Upper lobe of left lung (tissue), 6 donors: ENCODE measurements around the gene BRF1. TPM values are rescaled to one million over a fixed set of nuclear protein-coding genes. Genes with fewer than 3 reads are reported as not detected.

ENCODE experiments used
- ATAC-seq, 2 donors: fragments of 200-7000 bp; cut with Tn5 transposase; one replicate each; pipeline ENCODE4 v1.9.1; 2022; ENCODE audit warnings: mild to moderate bottlenecking in 2 of 2, moderate library complexity in 2 of 2; ENCODE audit not compliant: low FRiP score in 2 of 2
- DNase-seq, 2 donors: peaks; one replicate each; pipeline ENCODE4 v3.0.0-alpha.2; 2019 to 2020
- H3K27ac ChIP-seq, 4 donors: fragments of 200-600 bp; sonication (generic); one replicate each; pipeline ENCODE4 v1.5.1; 2016 to 2019
- H3K27me3 ChIP-seq, 4 donors: fragments of 200-600 bp; sonication (generic); one replicate each; pipeline ENCODE4 v1.5.1; 2017 to 2019
- H3K36me3 ChIP-seq, 4 donors: fragments of 200-600 bp; sonication (generic); one replicate each; pipeline ENCODE4 v1.5.1; 2016 to 2019
- H3K4me1 ChIP-seq, 4 donors: fragments of 200-600 bp; sonication (generic); one replicate each; pipeline ENCODE4 v1.5.1; 2018 to 2019
- H3K4me3 ChIP-seq, 4 donors: fragments of 200-600 bp; sonication (generic); one replicate each; pipeline ENCODE4 v1.5.1; 2017 to 2019; ENCODE audit warnings: mild to moderate bottlenecking in 2 of 4, moderate library complexity in 1 of 4
- H3K9me3 ChIP-seq, 4 donors: fragments of 200-600 bp; sonication (generic); one replicate each; pipeline ENCODE4 v1.5.1; 2018 to 2019
- EP300 ChIP-seq, 4 donors: sonication (generic); formaldehyde crosslinking; IDR thresholded peaks; one replicate each; pipeline ENCODE4 v1.5.1; 2017; ENCODE audit warnings: antibody characterized with exemption in 4 of 4, control low read depth in 2 of 4
- POLR2A ChIP-seq, 4 donors: fragments of 450-650 bp; IDR thresholded peaks; one replicate each; pipeline ENCODE4 v1.5.1; 2016 to 2017; ENCODE audit warnings: antibody characterized with exemption in 4 of 4, mild to moderate bottlenecking in 2 of 4
- POLR2AphosphoS5 ChIP-seq, 2 donors: sonication (generic); formaldehyde crosslinking; IDR thresholded peaks; one replicate each; pipeline ENCODE4 v1.5.1; 2017; ENCODE audit warnings: antibody characterized with exemption in 2 of 2
- WGBS, 2 donors: methylation state at CpG; one replicate each; pipeline ENCODE4 v1.1.5; 2017 to 2018; 5-methylcytosine and 5-hydroxymethylcytosine counted together
- total RNA-seq, 6 donors: library from RNA; depleted of rRNA in 4 of 6; stranded (reverse); fragments of >200 nt in 4 of 6; gene quantifications; one replicate each; pipeline versions ENCODE4 v1.1.0 to v1.2.1, GENCODE V29; 2016 to 2021
- TF ChIP-seq, protein P1 (sequence below), 6 experiments: fragments of 450-650 bp in 4 of 6; fragments of 200-600 bp in 2 of 6; sonication (generic) in 2 of 6; IDR thresholded peaks; one replicate each; pipeline ENCODE4 v1.5.1; 2016 to 2019; ENCODE audit warnings: antibody characterized with exemption in 6 of 6
- donor health status: DM: no; HTN: no; CAD: no; lungs with moderate emphysema.
- donor health status: DM: no; HTN: yes; CAD: no; lungs with severe emphysema.

Gene BRF1
- total RNA-seq, 6 donors from 2014 or later, result 38.6 to 195 (median 52.7) TPM

GRCh38 chr14:105205673-105206208, 95.1 kb downstream of the BRF1 start:
- 48 to 65% methylated on average over 6 to 10 of the region's 12 CpGs for WGBS, 2 donors
- ATAC-seq (peak; percentile 0 to 28), DNase-seq (peak in 1 of 2 donors; percentile 44)
- peaks cover 6 to 17% (median 14%) of the 10 kb centered on the region in 4 donors for H3K36me3 ChIP-seq
- TF ChIP-seq EP300 (IDR thresholded peaks at IDR 0.05) (no peak), POLR2A (IDR thresholded peaks at IDR 0.05) (no peak), POLR2AphosphoS5 (IDR thresholded peaks at IDR 0.05) (no peak)
- TF ChIP-seq, protein P1, sequence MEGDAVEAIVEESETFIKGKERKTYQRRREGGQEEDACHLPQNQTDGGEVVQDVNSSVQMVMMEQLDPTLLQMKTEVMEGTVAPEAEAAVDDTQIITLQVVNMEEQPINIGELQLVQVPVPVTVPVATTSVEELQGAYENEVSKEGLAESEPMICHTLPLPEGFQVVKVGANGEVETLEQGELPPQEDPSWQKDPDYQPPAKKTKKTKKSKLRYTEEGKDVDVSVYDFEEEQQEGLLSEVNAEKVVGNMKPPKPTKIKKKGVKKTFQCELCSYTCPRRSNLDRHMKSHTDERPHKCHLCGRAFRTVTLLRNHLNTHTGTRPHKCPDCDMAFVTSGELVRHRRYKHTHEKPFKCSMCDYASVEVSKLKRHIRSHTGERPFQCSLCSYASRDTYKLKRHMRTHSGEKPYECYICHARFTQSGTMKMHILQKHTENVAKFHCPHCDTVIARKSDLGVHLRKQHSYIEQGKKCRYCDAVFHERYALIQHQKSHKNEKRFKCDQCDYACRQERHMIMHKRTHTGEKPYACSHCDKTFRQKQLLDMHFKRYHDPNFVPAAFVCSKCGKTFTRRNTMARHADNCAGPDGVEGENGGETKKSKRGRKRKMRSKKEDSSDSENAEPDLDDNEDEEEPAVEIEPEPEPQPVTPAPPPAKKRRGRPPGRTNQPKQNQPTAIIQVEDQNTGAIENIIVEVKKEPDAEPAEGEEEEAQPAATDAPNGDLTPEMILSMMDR (IDR thresholded peaks at IDR 0.05), result no peak
- no peaks in the 10 kb centered on the region for H3K27me3 ChIP-seq
- H3K9me3 ChIP-seq, result no peaks in the 10 kb centered on the region
- H3K4me1 ChIP-seq, result peaks cover 31 to 57% (median 51%) of the 10 kb centered on the region in 4 donors
- no peak overlapping the region for H3K4me3 ChIP-seq
- peak overlapping the region in 1 of 4 donors; percentile 13 for H3K27ac ChIP-seq

DNA sequence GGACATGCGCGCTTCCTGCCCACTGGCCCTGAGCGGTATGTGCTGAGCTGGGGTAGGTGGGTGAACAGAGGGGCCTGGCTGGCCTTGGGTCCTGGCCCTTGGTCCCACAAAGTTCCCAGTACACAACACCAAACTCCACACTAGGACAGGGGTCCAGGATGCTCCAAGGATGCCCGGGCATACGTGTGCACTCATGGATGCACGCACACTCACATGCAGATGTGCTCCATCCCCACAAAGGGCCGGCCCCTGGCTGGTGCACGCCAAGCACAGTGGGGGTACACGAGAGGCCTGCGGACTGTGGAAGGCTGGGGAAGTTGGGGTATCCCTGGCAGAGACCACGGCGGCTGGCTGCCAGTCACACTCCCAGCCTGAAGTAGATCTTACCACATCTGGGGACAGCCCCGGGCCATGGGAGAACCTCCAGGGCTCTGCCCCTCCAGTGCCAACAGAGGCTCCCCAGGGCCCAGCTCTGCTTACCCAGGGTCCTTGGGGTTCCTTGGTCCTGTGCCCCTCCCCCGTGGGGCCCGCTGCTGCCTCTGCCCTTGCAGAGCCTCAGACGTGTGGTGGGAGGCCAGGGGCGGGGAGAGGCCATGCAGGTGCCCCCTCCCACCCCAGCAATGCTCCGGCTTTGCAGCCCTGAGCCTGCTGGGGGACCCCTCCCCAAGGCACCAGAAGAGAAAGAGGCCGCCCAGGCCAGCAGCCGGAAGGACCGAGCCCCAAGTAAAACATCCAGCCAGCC, 95.7 kb downstream of the BRF1 start:
- no peaks in the 10 kb centered on the region for H3K27me3 ChIP-seq
- DNase-seq (peak in 1 of 2 donors; percentile 78), ATAC-seq (no peak)
- peaks cover 31 to 59% (median 52%) of the 10 kb centered on the region in 4 donors for H3K4me1 ChIP-seq
- TF ChIP-seq EP300 (IDR thresholded peaks at IDR 0.05) (no peak), POLR2AphosphoS5 (IDR thresholded peaks at IDR 0.05) (no peak), POLR2A (IDR thresholded peaks at IDR 0.05) (no peak)
- TF ChIP-seq, protein P1 (IDR thresholded peaks at IDR 0.05), result no peak
- 47 to 57% methylated on average over 4 to 21 of the region's 21 CpGs for WGBS, 2 donors
- peak overlapping the region in 1 of 4 donors; percentile 59 for H3K27ac ChIP-seq
- H3K9me3 ChIP-seq, result no peaks in the 10 kb centered on the region
- H3K36me3 ChIP-seq, result peaks cover 6 to 11% (median 7%) of the 10 kb centered on the region in 4 donors
- H3K4me3 ChIP-seq, result no peak overlapping the region

DNA sequence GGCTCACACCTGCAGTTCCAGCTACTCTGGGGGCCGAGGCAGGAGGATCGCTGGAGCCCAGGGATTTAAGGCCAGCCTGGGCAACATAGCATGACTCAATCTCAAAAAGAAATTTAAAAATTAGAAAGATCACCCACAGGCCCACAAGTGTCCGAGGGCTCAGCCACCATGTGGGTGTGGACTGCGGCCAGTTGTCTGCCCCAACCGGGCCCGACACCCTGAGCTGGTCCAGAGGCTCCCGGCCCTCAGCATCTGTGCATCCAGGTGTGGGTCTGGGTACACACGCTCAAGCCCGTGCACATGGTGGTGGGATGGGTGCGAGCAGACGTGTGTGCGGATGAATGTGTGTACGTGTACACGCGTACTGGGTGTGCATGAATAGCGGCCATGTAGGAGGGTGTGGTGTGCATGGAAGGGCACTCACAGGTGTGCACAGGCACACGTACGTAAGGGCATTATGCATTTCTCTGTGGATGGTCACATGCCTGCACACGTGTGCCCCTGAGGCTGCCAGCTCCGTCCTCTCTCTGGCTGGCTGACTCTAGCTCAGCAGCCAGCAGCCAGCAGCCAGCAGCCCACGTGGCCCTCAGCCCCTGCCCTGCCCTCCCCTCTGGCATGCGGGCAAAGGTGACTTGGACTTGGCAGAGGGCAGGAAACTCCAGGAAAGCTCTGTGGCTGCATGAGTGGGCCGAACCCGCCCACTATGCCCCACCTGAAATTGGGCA, 96.4 kb downstream of the BRF1 start:
- H3K27ac ChIP-seq, result peak overlapping the region in 1 of 4 donors; percentile 59
- DNase-seq, result peak; percentile 84 to 88
- 61 to 70% methylated on average over 18 to 24 of the region's 24 CpGs for WGBS, 2 donors
- H3K9me3 ChIP-seq, result no peaks in the 10 kb centered on the region
- no peak overlapping the region for H3K4me3 ChIP-seq
- H3K27me3 ChIP-seq, result no peaks in the 10 kb centered on the region
- peak; percentile 23 to 83 for ATAC-seq
- no peak for TF ChIP-seq POLR2A (IDR thresholded peaks at IDR 0.05)
- peak in 1 of 2 donors; percentile 10 for TF ChIP-seq POLR2AphosphoS5 (IDR thresholded peaks at IDR 0.05)
- peaks cover 37 to 64% (median 60%) of the 10 kb centered on the region in 4 donors for H3K4me1 ChIP-seq
- peaks cover 0 to 3% (median under 1%) of the 10 kb centered on the region in 4 donors for H3K36me3 ChIP-seq

DNA sequence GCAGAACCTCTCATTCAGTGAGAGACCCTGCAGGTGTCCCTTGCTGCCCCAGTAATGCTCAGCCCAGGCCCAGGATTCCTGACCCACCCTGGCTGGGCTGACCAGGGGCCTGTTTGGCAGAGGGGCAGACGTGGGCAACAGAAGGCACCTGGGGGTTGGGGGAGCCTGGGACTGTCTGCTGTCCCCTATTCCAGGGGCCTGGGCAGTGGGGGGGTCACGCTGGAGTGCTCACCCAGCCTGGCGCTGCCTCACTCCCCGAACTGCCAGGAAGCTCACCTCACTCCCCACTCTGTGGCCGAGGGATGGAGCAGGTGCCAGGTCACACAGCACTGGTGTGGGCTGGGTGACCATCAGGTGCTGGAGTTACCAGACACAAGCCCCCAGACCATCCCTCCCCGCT, 97.1 kb downstream of the BRF1 start:
- no peak overlapping the region for H3K27ac ChIP-seq
- no peaks in the 10 kb centered on the region for H3K36me3 ChIP-seq
- no peak overlapping the region for H3K4me3 ChIP-seq
- peaks cover 42 to 71% (median 65%) of the 10 kb centered on the region in 4 donors for H3K4me1 ChIP-seq
- ATAC-seq (no peak), DNase-seq (peak in 1 of 2 donors; percentile 60)
- no peaks in the 10 kb centered on the region for H3K9me3 ChIP-seq
- 76% methylated on average over 5 of the region's 6 CpGs; no CpG with 5 or more reads in 1 of the 2 donors for WGBS, 2 donors
- TF ChIP-seq POLR2AphosphoS5 (IDR thresholded peaks at IDR 0.05) (no peak), POLR2A (IDR thresholded peaks at IDR 0.05) (no peak), EP300 (IDR thresholded peaks at IDR 0.05) (no peak)
- H3K27me3 ChIP-seq, result peaks cover 0 to 5% (median 0%) of the 10 kb centered on the region in 4 donors

GRCh38 chr14:105203057-105203531, 97.7 kb downstream of the BRF1 start:
- DNase-seq (peak; percentile 77 to 97), ATAC-seq (peak; percentile 70 to 73)
- Histone ChIP-seq H3K36me3 (no peaks in the 10 kb centered on the region), H3K9me3 (no peaks in the 10 kb centered on the region), H3K27me3 (peaks cover 0 to 11% (median 0%) of the 10 kb centered on the region in 4 donors), H3K27ac (peak overlapping the region in 1 of 4 donors; percentile 26), H3K4me3 (no peak overlapping the region), H3K4me1 (peaks cover 48 to 77% (median 71%) of the 10 kb centered on the region in 4 donors)
- WGBS, 2 donors, result 3 to 25% methylated on average over 4 to 5 of the region's 18 CpGs
- TF ChIP-seq, protein P1 (IDR thresholded peaks at IDR 0.05), result peak; percentile 92 to 95 (median 93)
- no peak for TF ChIP-seq POLR2A (IDR thresholded peaks at IDR 0.05)
- TF ChIP-seq EP300 (IDR thresholded peaks at IDR 0.05), result no peak
